GM18505 (cell line): ENCODE data around the gene RERE.

ENCODE experiments used
- ATAC-seq: cut with Tn5 transposase; IDR thresholded peaks from one replicate; pipeline ENCODE4 v1.9.1; 2021; ENCODE audit not compliant: unreplicated experiment
- POLR2A ChIP-seq: IDR thresholded peaks from 4 replicates; pipeline ENCODE4 v1.6.1; 2011; ENCODE audit warnings: borderline replicate concordance; ENCODE audit not compliant: insufficient read depth, insufficient read length; ENCODE audit errors: extremely low read depth

Gene RERE

GRCh38 chr1:8651236-8651890 is 166.1 kb downstream of the RERE start:
- no peak for TF ChIP-seq POLR2A
- no peak for ATAC-seq

- TF ChIP-seq POLR2A = no peak
- ATAC-seq = no peak
These were observed 167.6 kb downstream of the RERE start for GRCh38 chr1:8649875-8650274.

- no peak for TF ChIP-seq POLR2A
- ATAC-seq = no peak
These were observed 168.4 kb downstream of the RERE start for GRCh38 chr1:8649027-8649426.

GRCh38 chr1:8646996-8647395 is 170.4 kb downstream of the RERE start:
- no peak for ATAC-seq
- TF ChIP-seq POLR2A = no peak

- no peak for ATAC-seq
- no peak for TF ChIP-seq POLR2A
These were observed 171.3 kb downstream of the RERE start for GRCh38 chr1:8646189-8646588.

GRCh38 chr1:8643542-8644536 is 173.6 kb downstream of the RERE start:
- peak; percentile 74 for ATAC-seq
- no peak for TF ChIP-seq POLR2A

GRCh38 chr1:8642114-8642513 is 175.3 kb downstream of the RERE start:
- no peak for ATAC-seq

GRCh38 chr1:8641377-8641997 is 176.0 kb downstream of the RERE start:
- no peak for TF ChIP-seq POLR2A
- ATAC-seq = no peak

More at GRCh38 chr1:8642114-8642513, 175.3 kb downstream of the RERE start:
- no peak for TF ChIP-seq POLR2A

- no peak for ATAC-seq
- no peak for TF ChIP-seq POLR2A
These were observed 176.5 kb downstream of the RERE start for GRCh38 chr1:8640950-8641349.

- ATAC-seq = no peak
- TF ChIP-seq POLR2A = no peak
These were observed 178.3 kb downstream of the RERE start for GRCh38 chr1:8639148-8639547.

GRCh38 chr1:8633741-8634501 is 183.5 kb downstream of the RERE start:
- ATAC-seq = no peak
- TF ChIP-seq POLR2A = no peak

GRCh38 chr1:8632102-8632501 is 185.3 kb downstream of the RERE start:
- no peak for ATAC-seq
- TF ChIP-seq POLR2A = no peak

- no peak for ATAC-seq
- no peak for TF ChIP-seq POLR2A
These were observed 186.3 kb downstream of the RERE start for GRCh38 chr1:8631163-8631562.
